GM12874 (cell line): ENCODE data around the gene PEX12.

Experiments
- CTCF ChIP-seq: IDR thresholded peaks from 2 replicates; pipeline ENCODE4 v1.5.1; 2011; ENCODE audit warnings: low read depth, mild to moderate bottlenecking, control low read depth, low read length, moderate library complexity; ENCODE audit not compliant: insufficient read depth

PEX12 gene

GRCh38 chr17:35578197-35578928, at the start of gene PEX12:
PEX12 (minus strand) TSS chr17:35578571; CDS start chr17:35578021, 550 bp downstream.
- TF ChIP-seq CTCF: no peak

- TF ChIP-seq CTCF: no peak
Measured at GRCh38 chr17:35627417-35627816, 49.0 kb upstream of the PEX12 start.

GRCh38 chr17:35621768-35622167, 43.4 kb upstream of the PEX12 start:
- no peak for TF ChIP-seq CTCF

GRCh38 chr17:35618628-35619027, 40.3 kb upstream of the PEX12 start:
- TF ChIP-seq CTCF: no peak

GRCh38 chr17:35617505-35617904, 39.1 kb upstream of the PEX12 start:
- no peak for TF ChIP-seq CTCF

GRCh38 chr17:35616536-35616935, 38.2 kb upstream of the PEX12 start:
- no peak for TF ChIP-seq CTCF

- TF ChIP-seq CTCF: no peak
Measured at GRCh38 chr17:35614810-35615209, 36.4 kb upstream of the PEX12 start.
